Activated CD4-positive, alpha-beta T cell treated with anti-CD3 and anti-CD28 coated beads, Interleukin-2, amount 10 ng/mL, durations not matched to agents 7 days and 5 days (primary cell): ENCODE data around the gene ARMS2. TPM values are rescaled to one million over a fixed set of nuclear protein-coding genes. Genes with fewer than 3 reads are reported as not detected.

Experiments
- CTCF ChIA-PET: fragments of 350-600 bp; sonication (Branson Sonifier 250); formaldehyde crosslinking; loops from one replicate; lab custom pipeline; 2021; ENCODE audit warnings: antibody characterized with exemption; lab: Charles Lee
- POLR2A ChIA-PET: fragments of 350-600 bp; sonication (Branson Sonifier 250); formaldehyde crosslinking; loops from one replicate; lab custom pipeline; 2021; ENCODE audit warnings: antibody characterized with exemption; lab: Charles Lee
- DNase-seq: peaks from one replicate; pipeline ENCODE4 v3.0.0-alpha.2; 2020
- H3K27ac Mint-ChIP-seq: one replicate; pipeline ENCODE4 v1.8.0; 2021; ENCODE audit warnings: mild to moderate bottlenecking, moderate library complexity, mixed read lengths
- H3K27me3 Mint-ChIP-seq: one replicate; pipeline ENCODE4 v1.8.0; 2021; ENCODE audit warnings: mixed read lengths
- H3K36me3 Mint-ChIP-seq: one replicate; pipeline ENCODE4 v1.8.0; 2021; ENCODE audit warnings: low read depth, mixed read lengths
- H3K4me1 Mint-ChIP-seq: one replicate; pipeline ENCODE4 v1.8.0; 2021; ENCODE audit warnings: mixed read lengths
- H3K4me3 Mint-ChIP-seq: one replicate; pipeline ENCODE4 v1.8.0; 2021; ENCODE audit warnings: mild to moderate bottlenecking, moderate library complexity, mixed read lengths
- H3K9me3 Mint-ChIP-seq: one replicate; pipeline ENCODE4 v1.8.0; 2021; ENCODE audit warnings: mixed read lengths
- total RNA-seq, 2 experiments: library from RNA; stranded (reverse); gene quantifications; one replicate each; pipeline ENCODE4 v1.2.3, GENCODE V29; 2021

The ARMS2 gene
- total RNA-seq, 2 experiments from 2014 or later = not detected

GRCh38 chr10:122480146-122480833 is 25.8 kb downstream of the ARMS2 start:
- ChIA-PET CTCF (no interaction called here), POLR2A (no interaction called here)
- H3K27me3 Mint-ChIP-seq = peaks cover 4% of the 10 kb centered on the region

DNA sequence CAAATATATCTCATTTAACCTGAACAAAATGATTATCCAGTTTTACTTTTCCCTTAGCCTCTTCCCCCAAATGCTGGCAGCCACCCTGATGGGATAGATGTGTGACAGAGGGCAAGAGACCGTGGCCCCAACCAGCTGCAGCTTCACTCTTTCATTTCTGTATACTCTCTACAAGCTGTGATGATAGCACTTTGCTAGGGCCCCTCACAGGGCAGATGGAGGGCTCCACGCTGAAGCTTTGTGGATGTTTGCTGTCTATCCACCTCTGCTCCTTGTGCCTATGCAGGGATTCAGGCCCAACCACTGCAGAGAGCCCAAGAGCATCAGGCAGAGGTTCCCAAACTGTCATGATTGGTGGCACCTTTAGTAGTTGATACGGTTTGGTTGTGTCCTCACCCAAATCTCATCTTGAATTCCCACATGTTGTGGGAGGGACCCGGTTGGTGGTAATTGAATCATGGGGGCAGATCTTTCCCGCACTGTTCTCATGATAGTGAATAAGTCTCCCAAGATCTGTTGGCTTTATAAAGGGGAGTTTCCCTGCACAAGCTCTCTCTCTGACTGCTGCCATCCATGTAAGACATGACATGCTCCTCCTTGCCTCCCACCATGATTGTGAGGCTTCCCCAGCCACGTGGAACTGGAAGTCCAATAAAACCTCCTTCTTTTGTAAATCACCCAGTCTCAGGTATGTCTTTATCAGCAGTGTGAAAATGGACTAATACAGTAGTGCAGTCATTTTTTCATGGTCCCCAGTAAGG is 27.0 kb downstream of the ARMS2 start:
- H3K36me3 Mint-ChIP-seq = no peaks in the 10 kb centered on the region
- ChIA-PET CTCF (interaction anchor here (0.5 kb wide), 1 partner anchor 40 kb away, joined by 3 read pairs; no protein-coding TSS in a partner anchor), POLR2A (no interaction called here)
- H3K4me1 Mint-ChIP-seq = no peaks in the 10 kb centered on the region
- H3K27ac Mint-ChIP-seq = no peak overlapping the region
- H3K4me3 Mint-ChIP-seq = no peak overlapping the region
- peaks cover 4% of the 10 kb centered on the region for H3K27me3 Mint-ChIP-seq
- DNase-seq = no peak
- H3K9me3 Mint-ChIP-seq = no peaks in the 10 kb centered on the region

More at GRCh38 chr10:122480146-122480833, 25.8 kb downstream of the ARMS2 start:
- Mint-ChIP-seq H3K27ac (no peak overlapping the region), H3K9me3 (no peaks in the 10 kb centered on the region), H3K4me1 (no peaks in the 10 kb centered on the region), H3K36me3 (no peaks in the 10 kb centered on the region), H3K4me3 (no peak overlapping the region)
- no peak for DNase-seq

- H3K9me3 Mint-ChIP-seq = no peaks in the 10 kb centered on the region
- peaks cover 4% of the 10 kb centered on the region for H3K27me3 Mint-ChIP-seq
- no peak for DNase-seq
- H3K27ac Mint-ChIP-seq = no peak overlapping the region
- ChIA-PET CTCF (no interaction called here), POLR2A (no interaction called here)
- H3K36me3 Mint-ChIP-seq = no peaks in the 10 kb centered on the region
- H3K4me3 Mint-ChIP-seq = no peak overlapping the region
- no peaks in the 10 kb centered on the region for H3K4me1 Mint-ChIP-seq
These were observed 30.0 kb downstream of the ARMS2 start for GRCh38 chr10:122484276-122485060.

GRCh38 chr10:122485670-122486069 is 31.2 kb downstream of the ARMS2 start:
- Mint-ChIP-seq H3K27ac (no peak overlapping the region), H3K36me3 (no peaks in the 10 kb centered on the region), H3K4me3 (no peak overlapping the region), H3K9me3 (no peaks in the 10 kb centered on the region), H3K4me1 (peaks cover under 1% of the 10 kb centered on the region), H3K27me3 (peaks cover 4% of the 10 kb centered on the region)
- CTCF ChIA-PET = no interaction called here
- POLR2A ChIA-PET = no interaction called here
- DNase-seq = no peak

- H3K9me3 Mint-ChIP-seq = no peaks in the 10 kb centered on the region
- DNase-seq = no peak
- peaks cover 9% of the 10 kb centered on the region for H3K4me1 Mint-ChIP-seq
- ChIA-PET CTCF (interaction anchor here (0.7 kb wide), 1 partner anchor 515 kb away, joined by 3 read pairs; no protein-coding TSS in a partner anchor), POLR2A (no interaction called here)
- H3K27me3 Mint-ChIP-seq = peaks cover 4% of the 10 kb centered on the region
- no peak overlapping the region for H3K4me3 Mint-ChIP-seq
- H3K36me3 Mint-ChIP-seq = no peaks in the 10 kb centered on the region
- H3K27ac Mint-ChIP-seq = no peak overlapping the region
These were observed 32.1 kb downstream of the ARMS2 start for GRCh38 chr10:122486406-122487080.

GRCh38 chr10:122487174-122487765 is 32.8 kb downstream of the ARMS2 start:
- no peaks in the 10 kb centered on the region for H3K9me3 Mint-ChIP-seq
- POLR2A ChIA-PET = no interaction called here

GRCh38 chr10:122490268-122490667 is 35.8 kb downstream of the ARMS2 start:
- H3K27ac Mint-ChIP-seq = no peak overlapping the region
- H3K9me3 Mint-ChIP-seq = no peaks in the 10 kb centered on the region
- no peak for DNase-seq
- ChIA-PET CTCF (interaction anchor here (1.0 kb wide), 1 partner anchor 75 kb away, joined by 3 read pairs; no protein-coding TSS in a partner anchor), POLR2A (no interaction called here)
- no peaks in the 10 kb centered on the region for H3K36me3 Mint-ChIP-seq
- no peak overlapping the region for H3K4me3 Mint-ChIP-seq
- H3K27me3 Mint-ChIP-seq = peaks cover 9% of the 10 kb centered on the region
- peaks cover 12% of the 10 kb centered on the region for H3K4me1 Mint-ChIP-seq

More at GRCh38 chr10:122487174-122487765, 32.8 kb downstream of the ARMS2 start:
- Mint-ChIP-seq H3K4me1 (peaks cover 12% of the 10 kb centered on the region), H3K36me3 (no peaks in the 10 kb centered on the region), H3K27me3 (peaks cover 4% of the 10 kb centered on the region), H3K27ac (no peak overlapping the region), H3K4me3 (no peak overlapping the region)
- CTCF ChIA-PET = no interaction called here
- DNase-seq = no peak

DNA sequence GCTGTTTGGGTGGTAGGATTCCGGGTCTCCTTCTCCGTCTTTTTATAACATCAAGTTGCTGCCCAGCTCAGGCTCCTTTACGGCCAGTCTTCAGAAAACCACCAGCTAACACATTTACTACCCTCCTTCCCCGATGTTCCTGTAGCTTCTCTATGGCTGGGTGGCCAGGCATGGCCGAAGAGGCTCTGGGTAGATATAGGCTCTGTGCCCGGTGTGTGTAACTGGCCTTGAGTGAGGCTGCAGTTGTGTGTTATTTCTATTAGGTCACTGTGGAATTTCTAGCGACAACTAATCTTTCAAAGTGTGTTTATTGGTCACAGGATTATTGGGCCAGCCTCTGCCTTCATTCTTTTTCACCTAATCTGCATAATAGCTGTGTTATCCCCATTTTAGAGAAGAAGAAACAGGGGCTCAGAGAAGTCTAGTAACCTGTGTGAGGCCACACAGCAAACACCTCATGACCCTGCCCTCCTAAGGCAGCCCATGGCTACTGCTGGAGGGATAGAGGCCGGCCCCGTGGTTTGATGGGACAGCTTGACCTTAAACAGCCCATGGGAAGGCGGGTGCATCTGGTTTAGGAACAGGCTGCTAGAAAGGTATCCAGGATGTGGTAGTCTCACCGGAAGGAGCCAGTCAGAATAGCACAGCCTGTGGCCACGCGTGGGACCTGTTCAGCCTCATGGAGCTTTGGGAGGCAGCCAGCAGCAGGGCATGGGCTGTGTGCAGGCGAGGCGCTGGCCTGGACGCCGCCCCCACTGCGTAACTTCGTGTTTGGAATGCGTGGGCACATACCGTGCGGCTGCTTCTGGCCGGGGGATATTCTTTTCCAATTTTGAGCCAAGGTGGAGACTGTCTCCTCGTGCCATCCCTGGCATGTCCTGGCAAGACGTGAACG is 36.6 kb downstream of the ARMS2 start:
- ChIA-PET POLR2A (no interaction called here), CTCF (interaction anchor here (1.0 to 1.4 kb wide), 4 partner anchors 12 to 74 kb away, joined by 3 to 5 read pairs (median 3); no protein-coding TSS in a partner anchor)
- H3K27me3 Mint-ChIP-seq = peaks cover 9% of the 10 kb centered on the region
- no peaks in the 10 kb centered on the region for H3K36me3 Mint-ChIP-seq
- H3K27ac Mint-ChIP-seq = no peak overlapping the region
- H3K4me3 Mint-ChIP-seq = no peak overlapping the region
- H3K4me1 Mint-ChIP-seq = peaks cover 16% of the 10 kb centered on the region
- DNase-seq = peak; percentile 12
- H3K9me3 Mint-ChIP-seq = no peaks in the 10 kb centered on the region

GRCh38 chr10:122492006-122492405 is 37.6 kb downstream of the ARMS2 start:
- H3K27ac Mint-ChIP-seq = no peak overlapping the region
- peaks cover 20% of the 10 kb centered on the region for H3K4me1 Mint-ChIP-seq
- H3K36me3 Mint-ChIP-seq = no peaks in the 10 kb centered on the region
- peaks cover 16% of the 10 kb centered on the region for H3K27me3 Mint-ChIP-seq
- CTCF ChIA-PET = interaction anchor here (1.1 to 1.4 kb wide), 3 partner anchors 11 to 23 kb away, joined by 3 to 5 read pairs (median 3); no protein-coding TSS in a partner anchor
- POLR2A ChIA-PET = no interaction called here
- no peaks in the 10 kb centered on the region for H3K9me3 Mint-ChIP-seq
- H3K4me3 Mint-ChIP-seq = no peak overlapping the region
- DNase-seq = no peak

DNA sequence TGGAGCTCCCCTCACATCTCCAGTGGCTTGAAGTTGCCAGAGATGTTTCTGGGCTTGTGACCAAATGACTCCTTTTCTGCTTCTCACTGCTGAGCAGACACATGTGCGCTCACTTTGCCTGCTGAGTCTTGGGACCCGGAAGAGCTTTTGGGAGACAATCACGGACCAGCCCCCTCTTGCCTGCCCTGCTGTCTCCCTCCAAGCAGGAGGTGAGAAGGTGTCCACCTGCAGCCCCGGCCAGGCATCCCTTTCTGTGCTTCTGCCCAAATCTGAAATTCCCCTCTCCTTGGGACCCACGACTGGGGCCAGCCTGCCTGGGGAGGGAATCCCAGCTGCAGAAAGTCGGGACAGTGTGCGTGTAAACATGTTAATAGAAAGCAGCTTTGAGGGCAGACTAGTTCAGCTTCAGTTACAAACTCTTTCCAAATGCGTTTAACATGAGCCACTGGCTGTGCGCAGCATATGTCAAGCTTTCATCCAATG is 38.6 kb downstream of the ARMS2 start:
- H3K9me3 Mint-ChIP-seq = no peaks in the 10 kb centered on the region
- CTCF ChIA-PET = interaction anchor here (0.6 to 1.1 kb wide), 2 partner anchors 15 to 19 kb away, joined by 3 read pairs; no protein-coding TSS in a partner anchor
- no peaks in the 10 kb centered on the region for H3K36me3 Mint-ChIP-seq
- no peak overlapping the region for H3K27ac Mint-ChIP-seq
- H3K4me3 Mint-ChIP-seq = no peak overlapping the region
- DNase-seq = no peak
- POLR2A ChIA-PET = no interaction called here
- H3K4me1 Mint-ChIP-seq = peaks cover 20% of the 10 kb centered on the region
- peaks cover 17% of the 10 kb centered on the region for H3K27me3 Mint-ChIP-seq

- Mint-ChIP-seq H3K27ac (no peak overlapping the region), H3K4me3 (no peak overlapping the region), H3K27me3 (peaks cover 18% of the 10 kb centered on the region), H3K4me1 (peaks cover 20% of the 10 kb centered on the region), H3K9me3 (no peaks in the 10 kb centered on the region), H3K36me3 (no peaks in the 10 kb centered on the region)
- CTCF ChIA-PET = interaction anchor here (1.1 kb wide), 1 partner anchor 14 kb away, joined by 3 read pairs; no protein-coding TSS in a partner anchor
- no peak for DNase-seq
- POLR2A ChIA-PET = no interaction called here
These were observed 39.3 kb downstream of the ARMS2 start for GRCh38 chr10:122493761-122494160.
